KMS-11 (cell line): Measurements from ENCODE around the gene GPR183.

Source experiments
- H2AFZ ChIP-seq: fragments of 200-600 bp; sonication (generic); 2 replicates; pipeline ENCODE4 v1.6.1; 2016; ENCODE audit warnings: antibody characterized with exemption, mixed run types, low read depth
- H3K27ac ChIP-seq: fragments of 200-600 bp; sonication (generic); 2 replicates; pipeline ENCODE4 v1.6.1; 2016; ENCODE audit warnings: mild to moderate bottlenecking, mixed run types
- H3K27me3 ChIP-seq: fragments of 200-600 bp; sonication (generic); 2 replicates; pipeline ENCODE4 v1.6.1; 2017; ENCODE audit warnings: mild to moderate bottlenecking, low read depth, mixed run types, moderate library complexity; ENCODE audit not compliant: insufficient read depth
- H3K36me3 ChIP-seq: fragments of 200-600 bp; sonication (generic); 2 replicates; pipeline ENCODE4 v1.6.1; 2017; ENCODE audit warnings: mild to moderate bottlenecking, mixed run types; ENCODE audit not compliant: insufficient read depth
- H3K4me1 ChIP-seq: fragments of 200-600 bp; sonication (generic); 2 replicates; pipeline ENCODE4 v1.6.1; 2016; ENCODE audit warnings: mild to moderate bottlenecking, low read depth, mixed run types; ENCODE audit not compliant: poor library complexity, severe bottlenecking
- H3K4me2 ChIP-seq: fragments of 200-600 bp; sonication (generic); 2 replicates; pipeline ENCODE4 v1.7.0; 2016; ENCODE audit warnings: mild to moderate bottlenecking, mixed run types
- H3K4me3 ChIP-seq: fragments of 200-600 bp; sonication (generic); IDR thresholded peaks from 2 replicates; pipeline ENCODE4 v1.6.1; 2017; ENCODE audit warnings: low read depth, low read length, mixed read lengths; ENCODE audit not compliant: insufficient read depth
- H3K79me2 ChIP-seq: fragments of 200-600 bp; sonication (generic); 2 replicates; pipeline ENCODE4 v1.6.1; 2016; ENCODE audit warnings: low read depth, mixed run types; ENCODE audit not compliant: insufficient read depth
- H3K9ac ChIP-seq: fragments of 200-600 bp; sonication (generic); 2 replicates; pipeline ENCODE4 v1.6.1; 2016; ENCODE audit warnings: mild to moderate bottlenecking, mixed run types
- H4K20me1 ChIP-seq: fragments of 200-600 bp; sonication (generic); 2 replicates; pipeline ENCODE4 v1.6.1; 2016; ENCODE audit warnings: mild to moderate bottlenecking, mixed run types; ENCODE audit not compliant: insufficient read depth
- CTCF ChIP-seq: fragments of 200-600 bp; sonication (generic); conservative IDR thresholded peaks from 2 replicates; pipeline ENCODE4 v1.6.1; 2017; ENCODE audit warnings: low read depth, mild to moderate bottlenecking, antibody characterized with exemption, low read length, moderate library complexity, mixed read lengths

The GPR183 gene

GRCh38 chr13:99335603-99336002 is 28.4 kb upstream of the GPR183 start:
- H3K27me3 ChIP-seq = no peaks in the 10 kb centered on the region
- no peaks in the 10 kb centered on the region for H3K79me2 ChIP-seq
- no peaks in the 10 kb centered on the region for H4K20me1 ChIP-seq
- no peaks in the 10 kb centered on the region for H3K36me3 ChIP-seq
- peaks cover 58% of the 10 kb centered on the region for H3K4me1 ChIP-seq
- H3K27ac ChIP-seq = no peak overlapping the region
- no peak overlapping the region for H3K4me2 ChIP-seq
- H2AFZ ChIP-seq = no peak overlapping the region
- no peak overlapping the region for H3K4me3 ChIP-seq
- H3K9ac ChIP-seq = no peak overlapping the region
- no peak for TF ChIP-seq CTCF

DNA sequence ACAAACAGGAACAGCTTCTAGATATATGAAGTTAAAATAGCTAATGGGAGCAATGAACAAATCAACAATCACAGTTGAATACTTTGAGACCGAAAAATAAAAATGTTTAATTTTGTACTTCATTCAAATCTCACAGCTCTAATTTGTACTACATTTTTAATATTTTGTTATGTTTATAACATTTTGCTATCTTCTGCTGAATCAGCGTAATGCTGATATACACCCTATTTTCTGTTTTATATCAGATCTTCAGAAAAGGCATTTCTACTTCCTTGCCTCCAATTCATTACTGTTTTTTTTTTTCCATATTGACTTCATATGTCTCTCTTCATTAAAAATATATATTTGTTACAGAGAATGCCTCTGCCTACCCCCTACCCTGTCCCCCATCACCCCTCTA is 27.9 kb upstream of the GPR183 start:
- no peak for TF ChIP-seq CTCF
- Histone ChIP-seq H3K36me3 (no peaks in the 10 kb centered on the region), H4K20me1 (no peaks in the 10 kb centered on the region), H3K27me3 (no peaks in the 10 kb centered on the region), H3K27ac (no peak overlapping the region), H3K4me2 (no peak overlapping the region), H3K9ac (no peak overlapping the region), H3K4me3 (no peak overlapping the region), H2AFZ (no peak overlapping the region), H3K4me1 (peaks cover 56% of the 10 kb centered on the region), H3K79me2 (no peaks in the 10 kb centered on the region)

GRCh38 chr13:99334221-99334620 is 27.0 kb upstream of the GPR183 start:
- Histone ChIP-seq H3K9ac (no peak overlapping the region), H3K27me3 (no peaks in the 10 kb centered on the region), H4K20me1 (no peaks in the 10 kb centered on the region), H3K4me2 (no peak overlapping the region), H3K4me3 (no peak overlapping the region), H3K27ac (no peak overlapping the region), H3K79me2 (no peaks in the 10 kb centered on the region), H3K36me3 (no peaks in the 10 kb centered on the region), H2AFZ (no peak overlapping the region), H3K4me1 (peaks cover 48% of the 10 kb centered on the region)
- no peak for TF ChIP-seq CTCF

DNA sequence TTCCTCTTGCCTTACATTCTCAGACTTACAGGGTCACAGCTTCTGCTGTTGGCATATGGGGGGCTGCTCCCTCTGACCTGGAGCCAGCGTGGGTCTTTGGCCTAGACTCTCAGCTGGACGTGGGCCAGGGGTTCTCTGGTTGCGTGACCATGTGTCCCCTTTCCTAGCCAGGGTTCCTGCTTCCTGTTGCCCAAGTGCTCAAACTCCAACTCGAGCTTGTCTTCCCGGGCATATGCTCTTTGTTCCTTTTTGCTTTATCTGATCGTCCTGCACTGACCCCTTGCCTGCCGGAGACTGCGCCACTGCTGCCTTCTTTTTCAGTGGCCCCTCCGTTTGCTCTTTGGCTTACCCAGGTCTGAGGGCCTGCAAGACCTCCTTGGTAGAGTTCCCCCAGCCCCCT is 25.3 kb upstream of the GPR183 start:
- H2AFZ ChIP-seq = no peak overlapping the region
- no peaks in the 10 kb centered on the region for H3K36me3 ChIP-seq
- peak overlapping the region; percentile 64; the same call in 1 of the 2 replicates for H3K27ac ChIP-seq
- H3K4me1 ChIP-seq = peaks cover 36% of the 10 kb centered on the region
- H4K20me1 ChIP-seq = no peaks in the 10 kb centered on the region
- H3K9ac ChIP-seq = peak overlapping the region; percentile 36; the same call in 1 of the 2 replicates
- no peaks in the 10 kb centered on the region for H3K27me3 ChIP-seq
- no peaks in the 10 kb centered on the region for H3K79me2 ChIP-seq
- no peak overlapping the region for H3K4me3 ChIP-seq
- no peak for TF ChIP-seq CTCF
- H3K4me2 ChIP-seq = peak overlapping the region; percentile 67
